Upper lobe of right lung (tissue), 1 donor: ENCODE data around the gene QPRT. TPM values are rescaled to one million over a fixed set of nuclear protein-coding genes. Genes with fewer than 3 reads are reported as not detected.
"Not testable (repeated sequence)": the region's sequence is repeated elsewhere in the genome, so short reads cannot be mapped to it uniquely, and the experiment has no call there.

Experiments used
- ATAC-seq: fragments of 200-7000 bp; cut with Tn5 transposase; one replicate; pipeline ENCODE4 v1.9.1; 2020; ENCODE audit warnings: mild to moderate bottlenecking, moderate library complexity
- DNase-seq: peaks from one replicate; pipeline ENCODE4 v3.0.0-alpha.2; 2020
- H3K27ac ChIP-seq: fragments of 200-600 bp; one replicate; pipeline ENCODE4 v1.8.0; 2022
- H3K27me3 ChIP-seq: fragments of 200-600 bp; one replicate; pipeline ENCODE4 v1.8.0; 2022; ENCODE audit warnings: mild to moderate bottlenecking
- H3K36me3 ChIP-seq: fragments of 200-600 bp; one replicate; pipeline ENCODE4 v1.8.0; 2022
- H3K4me1 ChIP-seq: fragments of 200-600 bp; one replicate; pipeline ENCODE4 v1.8.0; 2022
- H3K4me3 ChIP-seq: fragments of 200-600 bp; one replicate; pipeline ENCODE4 v1.8.0; 2022; ENCODE audit warnings: mild to moderate bottlenecking
- H3K9me3 ChIP-seq: fragments of 200-600 bp; one replicate; pipeline ENCODE4 v1.8.0; 2022
- intact Hi-C: fragments of 100-400 bp; cut with DNase I; formaldehyde crosslinking; loops from one replicate; pipeline ENCODE4 v1.11.0; 2022
- total RNA-seq: library from RNA; stranded (reverse); fragmentation: NEBNext Ultra II Directional; extraction: Animal tissue kit (Norgen Biotek cat#: 25700); gene quantifications from one replicate; pipeline ENCODE4 v1.2.1, GENCODE V29; 2021
- TF ChIP-seq, protein P1 (sequence below): fragments of 200-600 bp; IDR thresholded peaks from one replicate; pipeline ENCODE4 v1.8.0; 2022; ENCODE audit warnings: antibody characterized with exemption
- donor health status: DM: no; HTN: yes; CAD: no; lungs with severe emphysema.

The QPRT gene
- total RNA-seq, 1 donor from 2014 or later, result 15.0 TPM

DNA sequence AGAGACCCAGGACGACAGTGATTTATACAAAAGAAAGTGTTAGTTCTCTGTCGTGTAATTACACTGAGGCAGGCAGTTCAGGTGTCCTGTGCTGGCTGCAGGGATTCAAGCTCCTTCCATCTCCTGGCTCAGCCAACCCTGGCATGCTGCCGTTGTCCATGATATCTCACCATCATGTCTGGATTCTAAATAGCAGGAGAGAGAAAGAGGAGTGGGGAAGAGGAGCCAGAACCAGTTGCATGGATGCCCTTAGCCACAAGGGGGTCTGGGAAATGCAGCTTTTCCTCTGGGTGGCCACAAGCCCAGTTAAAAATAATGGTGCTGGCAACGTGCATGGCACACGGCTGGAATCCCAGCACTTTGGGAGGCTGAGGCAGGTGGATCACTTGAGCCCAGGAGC lies 57.1 kb downstream of the QPRT start:
- peak; percentile 18 for DNase-seq
- intact Hi-C loops, result no loop called here
- no peaks in the 10 kb centered on the region for H3K9me3 ChIP-seq
- H3K4me3 ChIP-seq, result no peak overlapping the region
- no peak for ATAC-seq
- TF ChIP-seq, protein P1, sequence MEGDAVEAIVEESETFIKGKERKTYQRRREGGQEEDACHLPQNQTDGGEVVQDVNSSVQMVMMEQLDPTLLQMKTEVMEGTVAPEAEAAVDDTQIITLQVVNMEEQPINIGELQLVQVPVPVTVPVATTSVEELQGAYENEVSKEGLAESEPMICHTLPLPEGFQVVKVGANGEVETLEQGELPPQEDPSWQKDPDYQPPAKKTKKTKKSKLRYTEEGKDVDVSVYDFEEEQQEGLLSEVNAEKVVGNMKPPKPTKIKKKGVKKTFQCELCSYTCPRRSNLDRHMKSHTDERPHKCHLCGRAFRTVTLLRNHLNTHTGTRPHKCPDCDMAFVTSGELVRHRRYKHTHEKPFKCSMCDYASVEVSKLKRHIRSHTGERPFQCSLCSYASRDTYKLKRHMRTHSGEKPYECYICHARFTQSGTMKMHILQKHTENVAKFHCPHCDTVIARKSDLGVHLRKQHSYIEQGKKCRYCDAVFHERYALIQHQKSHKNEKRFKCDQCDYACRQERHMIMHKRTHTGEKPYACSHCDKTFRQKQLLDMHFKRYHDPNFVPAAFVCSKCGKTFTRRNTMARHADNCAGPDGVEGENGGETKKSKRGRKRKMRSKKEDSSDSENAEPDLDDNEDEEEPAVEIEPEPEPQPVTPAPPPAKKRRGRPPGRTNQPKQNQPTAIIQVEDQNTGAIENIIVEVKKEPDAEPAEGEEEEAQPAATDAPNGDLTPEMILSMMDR, result no peak
- no peak overlapping the region for H3K27ac ChIP-seq
- no peaks in the 10 kb centered on the region for H3K4me1 ChIP-seq
- H3K36me3 ChIP-seq, result no peaks in the 10 kb centered on the region
- no peaks in the 10 kb centered on the region for H3K27me3 ChIP-seq

DNA sequence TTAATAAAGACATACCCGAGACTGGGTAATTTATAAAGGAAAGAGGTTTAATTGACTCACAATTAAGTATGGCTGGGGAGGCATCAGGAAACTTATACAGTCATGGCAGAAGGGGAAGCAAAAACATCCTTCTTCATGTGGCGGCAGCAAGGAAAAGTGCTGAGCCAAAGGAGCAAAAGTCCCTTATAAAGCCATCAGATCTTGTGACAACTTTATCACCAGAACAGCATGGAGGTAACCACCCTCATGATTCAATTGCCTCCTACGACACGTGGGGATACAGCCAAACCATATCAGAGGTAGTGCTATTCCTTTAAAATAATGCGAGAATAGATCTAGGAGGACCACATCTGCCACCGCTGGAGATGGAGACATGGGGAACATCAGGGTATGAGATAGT lies 57.8 kb downstream of the QPRT start:
- H3K36me3 ChIP-seq, result no peaks in the 10 kb centered on the region
- no peak for DNase-seq
- TF ChIP-seq, protein P1, result no peak
- H3K9me3 ChIP-seq, result no peaks in the 10 kb centered on the region
- H3K4me1 ChIP-seq, result no peaks in the 10 kb centered on the region
- intact Hi-C loops, result no loop called here
- no peak for ATAC-seq
- no peak overlapping the region for H3K27ac ChIP-seq
- H3K4me3 ChIP-seq, result no peak overlapping the region
- no peaks in the 10 kb centered on the region for H3K27me3 ChIP-seq

DNA sequence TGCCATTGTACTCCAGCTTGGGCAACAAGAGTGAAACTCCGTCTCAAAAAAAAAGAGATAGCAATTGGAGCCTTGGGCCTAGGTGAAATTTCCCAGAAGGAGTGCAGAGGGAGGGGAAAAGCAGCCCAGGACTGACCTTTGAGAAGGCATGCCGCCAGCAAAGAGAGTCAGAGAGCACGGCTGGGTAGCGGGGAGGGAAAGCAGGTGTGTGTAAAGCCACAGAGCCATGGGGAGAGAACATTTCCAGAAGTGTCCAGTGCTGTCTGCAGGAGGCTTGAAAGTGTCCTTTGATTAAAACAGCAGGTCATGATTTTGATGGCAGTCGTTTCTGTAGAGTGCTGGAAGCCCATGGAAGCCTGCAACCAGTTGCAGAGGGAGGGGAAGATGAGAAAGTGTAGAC lies 58.7 kb downstream of the QPRT start:
- DNase-seq (peak; percentile 8), ATAC-seq (no peak)
- Histone ChIP-seq H3K36me3 (no peaks in the 10 kb centered on the region), H3K27ac (no peak overlapping the region), H3K27me3 (no peaks in the 10 kb centered on the region), H3K4me3 (no peak overlapping the region), H3K4me1 (no peaks in the 10 kb centered on the region), H3K9me3 (no peaks in the 10 kb centered on the region)
- intact Hi-C loops, result no loop called here
- TF ChIP-seq, protein P1, result no peak

DNA sequence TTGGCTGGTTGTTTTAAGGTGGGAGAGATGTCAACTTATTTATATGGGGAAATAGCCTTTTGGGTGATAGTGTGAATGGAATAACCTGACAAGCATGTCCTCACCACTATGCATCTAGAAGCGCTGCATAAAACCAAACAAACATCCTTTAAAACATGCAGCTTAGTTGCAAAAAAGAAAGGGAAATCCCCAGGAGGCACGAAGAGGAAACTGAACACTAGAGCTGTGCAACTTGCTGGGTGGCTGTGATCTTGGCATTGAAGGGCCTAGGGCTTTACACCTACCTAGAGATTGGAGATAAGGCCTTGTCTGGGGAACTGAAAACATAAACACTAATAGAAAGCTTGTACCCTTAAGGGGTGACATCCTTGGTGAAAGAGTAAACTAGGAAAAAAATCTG lies 59.5 kb downstream of the QPRT start:
- H3K27ac ChIP-seq, result no peak overlapping the region
- no peaks in the 10 kb centered on the region for H3K9me3 ChIP-seq
- no peaks in the 10 kb centered on the region for H3K36me3 ChIP-seq
- ATAC-seq (peak; percentile 43), DNase-seq (no peak)
- TF ChIP-seq, protein P1, result no peak
- H3K4me1 ChIP-seq, result no peaks in the 10 kb centered on the region
- H3K27me3 ChIP-seq, result no peaks in the 10 kb centered on the region
- H3K4me3 ChIP-seq, result no peak overlapping the region
- intact Hi-C loops, result no loop called here

DNA sequence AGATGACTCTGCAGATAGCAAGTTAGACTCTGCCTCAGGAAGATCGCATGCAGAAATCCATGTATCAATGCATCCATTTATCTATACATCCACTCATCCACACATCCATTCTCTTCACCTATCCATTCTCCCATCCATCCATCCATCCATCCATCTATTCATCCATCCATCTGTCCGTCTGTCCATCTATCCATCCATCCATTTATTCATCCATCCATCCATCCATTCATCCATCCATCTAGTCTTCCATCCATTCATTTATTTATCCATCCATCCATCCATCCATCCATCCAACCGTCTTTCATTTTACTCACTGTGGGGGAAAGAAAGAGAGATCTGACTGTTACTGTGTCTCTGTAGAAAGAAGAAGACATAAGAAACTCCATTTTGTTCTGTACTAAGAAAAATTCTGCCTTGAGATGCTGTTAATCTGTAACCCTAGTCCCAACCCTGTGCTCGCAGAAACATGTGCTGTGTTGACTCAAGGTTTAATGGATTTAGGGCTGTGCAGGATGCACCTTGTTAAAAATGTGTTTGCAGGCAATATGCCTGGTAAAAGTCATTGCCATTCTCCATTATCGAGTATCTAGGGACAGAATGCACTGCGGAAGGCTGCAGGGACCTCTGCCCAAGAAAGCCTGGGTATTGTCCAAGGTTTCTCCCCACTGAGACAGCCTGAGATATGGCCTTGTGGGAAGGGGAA lies 61.1 kb downstream of the QPRT start:
- DNase-seq, H3K4me1 ChIP-seq, H3K27me3 ChIP-seq, H3K36me3 ChIP-seq, intact Hi-C loops, H3K27ac ChIP-seq, ATAC-seq, H3K9me3 ChIP-seq, H3K4me3 ChIP-seq: not testable (repeated sequence)

DNA sequence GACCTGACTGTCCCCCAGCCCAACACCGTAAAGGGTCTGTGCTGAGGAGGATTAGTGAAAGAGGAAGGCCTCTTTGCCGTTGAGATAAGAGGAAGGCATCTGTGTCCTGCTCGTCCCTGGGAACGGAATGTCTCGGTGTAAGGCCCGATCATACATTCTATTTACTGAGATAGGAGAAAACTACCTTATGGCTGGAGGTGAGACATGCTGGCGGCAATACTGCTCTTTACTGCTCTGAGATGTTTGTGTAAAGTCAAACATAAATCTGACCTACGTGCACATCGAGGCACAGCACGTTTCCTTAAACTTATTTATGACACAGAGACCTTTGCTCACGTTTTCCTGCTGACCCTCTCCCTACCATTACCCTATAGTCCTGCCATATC lies 61.6 kb downstream of the QPRT start:
- H3K27me3 ChIP-seq, DNase-seq, H3K27ac ChIP-seq, intact Hi-C loops, H3K4me1 ChIP-seq, H3K4me3 ChIP-seq, H3K36me3 ChIP-seq, H3K9me3 ChIP-seq, ATAC-seq: not testable (repeated sequence)

DNA sequence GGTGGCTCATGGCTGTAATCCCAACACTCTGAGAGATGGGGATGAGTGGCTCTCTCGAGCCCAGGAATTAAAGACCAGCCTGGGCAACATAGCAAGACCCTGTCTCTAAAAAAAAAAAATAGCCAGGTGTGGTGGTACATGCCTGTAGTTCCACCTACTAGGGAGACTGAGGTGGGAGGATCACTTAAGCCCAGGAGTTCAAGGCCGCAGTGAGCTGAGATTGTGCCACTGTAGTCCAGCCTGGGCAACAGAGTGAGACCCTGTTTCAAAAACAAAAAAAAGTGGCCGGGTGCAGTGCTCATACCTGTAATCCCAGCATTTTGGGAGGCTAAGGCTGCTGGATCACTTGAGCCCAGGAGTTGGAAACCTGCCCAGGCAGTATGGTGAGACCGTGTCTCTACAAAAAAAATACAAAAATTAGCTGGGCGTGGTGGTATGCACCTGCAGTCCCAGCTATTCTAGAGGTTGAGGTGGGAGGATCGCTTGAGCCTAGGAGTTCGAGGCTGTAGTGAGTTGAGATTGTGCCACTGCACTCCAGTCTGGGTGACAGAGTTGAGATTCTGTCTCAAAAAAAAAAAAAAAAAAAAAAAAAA lies 63.8 kb downstream of the QPRT start:
- H3K27me3 ChIP-seq, result no peaks in the 10 kb centered on the region
- no peak for ATAC-seq
- H3K4me1 ChIP-seq, result no peaks in the 10 kb centered on the region
- H3K9me3 ChIP-seq, result no peaks in the 10 kb centered on the region
- H3K27ac ChIP-seq, result no peak overlapping the region
- DNase-seq, result no peak
- no peaks in the 10 kb centered on the region for H3K36me3 ChIP-seq
- TF ChIP-seq, protein P1, result no peak
- intact Hi-C loops, result no loop called here
- no peak overlapping the region for H3K4me3 ChIP-seq
